ENCODE data around the gene EYS.

The EYS gene

DNA sequence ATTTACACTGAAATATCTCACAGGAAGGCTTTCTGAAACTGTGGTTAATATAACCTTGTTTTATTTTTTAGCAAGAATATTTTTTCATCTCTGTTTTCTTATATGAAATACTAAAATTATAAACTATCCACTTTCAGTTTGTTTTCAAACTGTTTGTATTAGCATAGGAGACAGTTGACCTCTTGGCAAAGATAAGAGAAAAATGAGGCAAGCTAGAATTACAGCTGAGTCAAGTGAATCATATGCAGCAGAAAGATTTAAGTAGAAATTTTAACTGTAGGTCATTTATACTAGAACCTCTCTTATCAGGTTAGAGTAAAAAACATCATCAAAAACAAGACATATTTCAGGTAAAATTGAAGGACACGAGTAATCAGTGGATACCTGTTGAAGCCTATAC, 1278.8 kb downstream of the EYS start:
- DNase-seq = no peak

DNA sequence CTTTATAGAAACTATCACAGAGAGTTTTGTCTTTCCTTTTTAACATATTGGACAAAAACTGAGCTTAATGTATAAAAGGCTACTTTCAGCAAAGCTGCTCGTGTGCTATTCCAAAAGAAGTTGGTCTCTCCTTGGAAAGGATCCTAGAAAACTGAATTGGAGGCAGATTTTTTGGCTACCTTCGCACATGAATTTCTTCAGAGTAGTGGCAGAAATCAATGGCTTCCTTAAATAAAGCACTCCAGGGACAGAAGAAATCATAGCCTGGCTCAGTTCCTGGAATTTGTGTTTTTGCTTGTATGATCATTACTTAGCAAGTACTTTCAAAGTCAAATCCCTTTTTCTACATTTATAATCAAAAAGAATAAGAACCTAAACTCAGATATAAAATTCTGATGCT, 1291.1 kb downstream of the EYS start:
- DNase-seq = no peak

DNA sequence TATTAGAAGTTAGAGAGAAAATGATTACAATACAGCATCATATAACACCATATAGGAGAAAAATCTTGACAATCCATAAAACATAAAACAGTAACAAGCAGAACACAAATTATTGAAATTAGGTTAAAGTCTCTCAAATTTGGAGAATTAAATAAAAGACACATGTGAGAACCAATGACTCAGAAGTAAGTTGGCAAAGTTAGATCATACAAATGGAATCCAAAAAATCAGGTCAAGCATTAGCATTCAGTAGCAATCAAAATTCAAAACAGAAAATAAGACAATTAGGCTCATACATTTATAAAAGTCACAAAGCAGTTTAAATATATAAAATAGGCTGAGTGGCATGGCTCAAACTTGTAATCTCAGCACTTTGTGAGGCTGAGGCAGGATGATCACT, 1295.8 kb downstream of the EYS start:
- DNase-seq = no peak

DNA sequence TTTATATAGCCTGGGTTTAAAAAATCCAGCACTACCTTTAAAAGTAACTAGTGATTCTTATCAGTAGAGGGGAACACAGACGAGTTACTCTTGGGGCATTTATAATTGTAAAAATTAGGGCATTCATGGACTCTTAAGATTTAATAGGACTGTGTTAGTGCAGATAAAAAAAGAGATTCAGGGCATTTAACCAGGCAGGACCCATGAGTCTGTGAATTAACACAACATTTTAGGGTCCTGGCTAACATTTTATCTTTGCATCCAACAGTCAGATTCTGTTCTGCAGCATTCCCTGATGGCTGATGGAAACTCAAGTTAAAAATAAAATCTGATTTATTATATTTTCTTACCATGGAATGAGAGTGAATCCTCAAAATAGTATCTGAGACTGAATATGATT, 1297.1 kb downstream of the EYS start:
- no peak for DNase-seq

DNA sequence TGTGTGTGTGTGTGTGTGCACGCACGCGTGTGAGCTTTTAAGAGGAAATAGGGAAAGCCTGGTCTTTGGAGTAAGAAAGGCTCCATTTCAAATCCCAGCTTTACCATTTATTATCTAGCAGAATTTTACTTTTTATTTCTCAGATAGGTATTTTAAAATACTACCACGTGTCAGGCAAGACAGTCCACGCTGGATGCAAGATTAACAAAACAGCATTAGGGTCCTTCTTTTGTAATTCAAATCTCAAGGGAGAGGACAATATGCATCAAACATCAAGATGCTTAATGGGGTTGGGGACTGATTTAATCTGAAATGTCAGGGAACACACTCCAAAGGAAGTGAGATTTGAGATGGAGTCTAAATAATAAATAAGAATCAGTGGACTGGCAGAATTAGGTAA, 1302.6 kb downstream of the EYS start:
- no peak for DNase-seq

DNA sequence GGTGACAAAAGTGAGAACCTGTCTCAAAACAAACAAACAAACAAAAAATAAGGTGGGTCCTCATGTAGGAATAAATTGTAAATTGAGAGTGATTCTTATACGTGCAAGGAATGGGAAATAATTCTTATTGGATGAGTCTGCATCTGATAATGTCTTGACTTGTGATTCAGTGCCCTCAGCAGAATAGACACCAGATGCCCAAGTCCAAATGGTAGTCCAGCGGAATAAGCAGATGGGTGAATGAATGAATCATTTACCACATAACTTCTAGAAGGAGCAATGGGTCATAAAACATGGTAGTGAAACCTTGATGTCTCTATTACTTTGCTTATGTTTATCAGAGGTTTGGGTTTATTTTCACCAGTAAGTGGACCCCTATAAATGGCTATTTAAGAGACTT, 1323.7 kb downstream of the EYS start:
- no peak for DNase-seq

DNA sequence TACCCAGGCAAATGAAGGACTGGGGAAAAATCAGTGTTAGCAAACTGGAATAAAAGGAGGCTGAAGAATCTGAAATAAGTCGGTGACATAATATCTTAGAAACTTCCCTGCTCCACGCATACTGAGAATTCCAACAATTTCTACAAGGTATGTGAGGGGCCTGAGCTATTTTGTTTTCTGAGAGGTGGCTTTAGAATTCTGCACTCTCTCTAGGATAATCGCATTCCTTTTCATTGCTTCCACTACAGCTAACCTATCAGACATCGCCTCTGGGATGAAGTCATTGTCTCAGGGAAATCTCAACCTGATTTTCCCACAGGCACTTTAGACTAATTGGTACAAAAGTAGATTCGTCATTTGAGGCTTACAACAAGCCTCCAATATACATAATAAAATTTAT, 1330.6 kb downstream of the EYS start:
- no peak for DNase-seq

DNA sequence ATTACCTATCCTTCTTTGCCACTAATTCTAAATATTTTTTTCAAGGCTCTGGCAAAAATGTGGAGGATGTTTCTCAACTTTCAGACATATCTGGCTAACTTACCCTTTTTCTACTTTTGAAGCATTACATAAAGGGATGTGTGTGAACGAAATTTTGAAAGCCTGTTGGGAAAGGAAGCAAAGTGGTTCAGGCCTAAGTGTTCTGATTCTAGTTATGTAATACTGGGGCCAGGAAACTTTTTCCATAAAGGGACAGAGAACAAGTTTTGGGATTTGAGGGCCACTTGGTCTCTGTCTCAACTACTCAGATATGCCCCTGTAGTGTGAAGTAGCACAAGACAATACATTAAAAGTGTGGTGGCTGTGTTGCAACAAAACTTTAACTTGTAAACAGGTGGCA, 1349.6 kb downstream of the EYS start:
- no peak for DNase-seq

DNA sequence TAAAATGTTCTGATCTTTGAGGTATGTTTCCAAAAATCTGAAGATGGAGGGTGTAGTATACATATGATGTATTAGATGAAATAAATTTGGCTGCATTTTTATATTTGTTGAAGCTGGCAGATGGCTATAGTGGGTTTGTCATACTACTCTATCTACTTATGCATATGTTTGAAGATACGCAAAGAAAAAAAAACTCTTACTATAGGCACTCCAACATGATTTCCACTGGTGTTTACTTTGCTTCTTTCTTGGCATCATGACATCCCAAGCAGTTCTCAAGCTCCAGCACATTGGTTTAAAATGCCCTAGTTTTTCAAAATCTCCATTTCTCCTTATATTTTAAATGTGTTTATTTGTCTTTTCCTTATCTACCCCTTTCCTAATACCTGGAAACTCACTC, 1359.6 kb downstream of the EYS start:
- no peak for DNase-seq

DNA sequence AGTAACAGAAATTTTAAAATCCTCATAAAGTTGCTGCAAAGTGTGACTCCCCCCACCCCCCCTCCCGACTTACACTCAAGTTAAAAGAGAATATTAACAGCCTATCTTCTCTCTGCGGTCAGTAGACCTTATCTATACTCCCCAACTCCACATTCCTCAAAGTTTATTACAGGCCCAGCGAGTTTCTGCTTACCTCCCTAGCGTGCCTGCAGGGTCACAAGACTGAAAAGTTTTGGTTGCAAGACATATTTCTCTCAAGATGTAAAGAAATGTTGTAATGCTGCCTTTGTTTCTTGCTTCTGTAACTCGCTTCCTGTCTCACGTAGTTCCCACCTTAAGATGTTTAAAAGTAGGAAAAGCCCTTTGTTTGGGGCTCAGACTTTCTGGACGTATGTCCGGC, 1371.8 kb downstream of the EYS start:
- DNase-seq = no peak

DNA sequence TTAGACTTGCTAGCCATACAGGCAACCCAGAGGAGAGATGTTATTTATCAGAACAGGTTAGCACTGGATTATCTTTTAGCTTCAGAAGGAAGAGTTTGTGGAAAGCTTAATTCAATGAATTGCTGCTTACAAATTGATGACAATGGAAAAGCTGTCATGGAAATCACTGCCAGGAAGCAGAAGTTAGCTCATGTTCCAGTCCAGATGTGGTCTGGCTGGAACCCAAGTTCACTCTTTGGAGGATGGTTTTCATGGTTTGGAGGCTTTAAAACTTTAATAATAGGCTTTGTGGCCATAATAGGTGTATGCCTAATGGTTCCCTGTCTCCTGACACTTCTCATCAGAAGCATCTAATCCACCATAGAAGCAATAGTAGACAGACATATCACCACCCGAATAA, 1372.4 kb downstream of the EYS start:
- DNase-seq = no peak

DNA sequence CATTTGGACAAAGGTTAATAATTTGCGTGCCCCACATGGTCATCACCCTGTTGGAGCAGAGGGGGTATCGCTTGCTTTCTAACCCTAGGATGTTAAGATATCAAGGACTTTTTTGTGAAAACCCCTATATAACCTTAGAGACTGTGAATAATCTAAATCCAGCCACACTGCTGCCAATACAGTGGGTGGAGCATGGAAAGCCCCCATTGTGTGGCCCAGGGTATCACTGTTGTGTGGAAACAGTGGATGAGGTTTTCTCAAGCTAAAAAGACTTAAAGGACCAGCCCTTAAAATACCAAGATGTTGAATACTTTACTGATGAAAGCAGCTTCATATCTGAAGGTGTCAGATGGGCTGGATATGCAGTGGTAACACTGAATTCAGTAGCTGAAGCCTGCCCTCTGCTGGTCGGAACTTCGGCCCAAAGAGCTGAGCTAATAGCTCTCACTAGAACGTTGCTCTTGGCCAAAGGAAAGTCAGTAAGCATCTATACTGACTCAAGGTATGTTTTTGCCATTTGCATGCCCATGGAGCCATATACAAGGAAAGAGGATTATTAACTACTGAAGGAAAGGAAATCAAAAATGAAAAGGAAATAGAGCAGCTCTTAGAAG, 1376.2 kb downstream of the EYS start:
- DNase-seq = no peak

DNA sequence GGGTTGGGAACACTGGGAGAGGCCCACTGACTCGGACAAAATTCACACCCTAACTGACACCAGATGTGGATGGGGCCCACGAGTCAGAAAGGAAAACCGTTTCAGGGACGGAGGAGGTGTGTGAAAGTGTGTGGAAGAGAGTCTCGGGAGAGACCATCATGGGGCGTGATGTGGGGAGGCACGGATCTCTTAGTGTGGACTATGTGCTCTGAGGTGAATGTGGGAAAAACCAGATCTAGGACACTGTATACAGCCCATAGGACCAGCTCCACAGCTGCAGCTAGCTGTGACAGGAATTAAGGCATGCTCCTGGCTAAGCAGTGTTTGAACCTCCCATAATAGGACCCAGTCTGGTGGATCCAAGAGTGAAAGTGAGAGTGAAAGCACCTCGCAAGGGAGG, 1380.1 kb downstream of the EYS start:
- DNase-seq = no peak

DNA sequence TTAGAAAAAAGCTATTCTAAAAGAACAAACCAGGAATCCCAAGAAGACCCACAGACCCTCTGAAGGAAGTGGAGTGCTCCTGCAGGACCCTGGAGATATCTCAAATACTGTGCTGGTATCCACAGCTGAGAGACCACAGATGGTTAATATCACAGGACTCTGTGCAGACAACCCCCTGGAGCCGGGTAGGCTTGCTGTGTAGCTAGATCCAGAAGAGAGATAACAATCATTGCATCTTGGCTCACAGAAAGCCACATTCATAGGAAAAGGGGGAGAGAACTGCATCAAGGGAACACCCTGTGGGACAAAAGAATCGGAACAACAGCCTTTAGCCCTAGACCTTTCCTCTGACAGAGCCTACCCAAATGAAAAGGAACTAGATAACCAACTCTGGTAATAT, 1381.9 kb downstream of the EYS start:
- no peak for DNase-seq

DNA sequence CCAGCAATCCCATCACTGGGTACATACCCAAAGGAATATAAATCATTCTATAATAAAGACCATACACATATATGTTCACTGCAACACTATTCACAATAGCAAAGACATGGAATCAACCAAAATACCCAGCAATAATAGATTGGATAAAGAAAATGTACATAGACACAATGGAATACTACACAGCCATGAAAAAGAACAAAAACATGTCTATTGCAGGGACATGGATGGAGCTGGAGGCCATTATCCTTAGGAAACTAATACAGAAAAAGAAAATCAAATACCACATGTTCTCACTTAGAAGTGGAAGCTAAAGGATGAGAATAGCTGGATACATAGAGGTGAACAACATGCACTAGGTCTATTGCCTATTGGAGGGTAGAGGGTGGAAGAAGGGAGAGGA, 1396.8 kb downstream of the EYS start:
- DNase-seq = no peak

DNA sequence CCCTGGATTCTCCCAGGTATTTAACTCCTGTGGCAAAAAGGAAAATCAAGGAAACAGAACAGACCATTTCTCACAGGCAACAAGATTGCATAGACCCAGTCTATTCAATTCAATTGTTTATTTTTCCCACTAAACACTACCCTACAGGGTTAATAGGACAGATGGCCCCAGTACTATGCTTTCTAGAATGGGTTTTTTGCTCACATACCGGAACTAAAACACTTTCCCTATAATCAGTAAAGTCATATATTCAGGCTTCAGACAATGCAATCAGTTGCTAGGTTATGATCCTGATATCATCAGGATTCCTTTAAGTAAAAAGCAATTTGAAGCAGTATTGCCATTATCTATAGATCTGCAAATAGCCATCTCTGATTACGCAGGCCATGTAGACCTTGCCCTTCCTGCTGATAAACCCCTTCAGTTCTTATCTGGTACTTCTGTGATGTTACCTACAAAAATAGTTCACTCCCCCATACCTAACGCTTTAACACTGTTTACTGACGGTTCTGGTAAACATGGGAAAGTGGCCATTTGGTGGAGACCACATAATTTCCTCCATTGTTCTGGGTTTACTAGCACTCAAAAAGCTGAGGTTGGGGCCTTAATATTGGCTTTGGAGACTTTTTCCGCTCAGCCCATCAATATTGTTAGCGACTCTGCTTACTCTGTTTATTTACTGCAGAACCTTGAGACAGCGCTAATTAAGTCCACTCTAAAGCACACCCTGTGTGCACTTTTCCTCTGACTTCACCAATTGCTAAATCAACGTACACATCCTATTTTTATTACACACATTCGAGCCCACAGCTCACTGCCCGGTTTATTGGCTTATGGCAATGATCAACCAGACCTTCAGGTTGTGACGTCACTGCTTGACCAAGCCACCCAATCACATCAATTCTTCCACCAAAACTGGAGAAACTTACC, 1405.5 kb downstream of the EYS start:
- no peak for DNase-seq

DNA sequence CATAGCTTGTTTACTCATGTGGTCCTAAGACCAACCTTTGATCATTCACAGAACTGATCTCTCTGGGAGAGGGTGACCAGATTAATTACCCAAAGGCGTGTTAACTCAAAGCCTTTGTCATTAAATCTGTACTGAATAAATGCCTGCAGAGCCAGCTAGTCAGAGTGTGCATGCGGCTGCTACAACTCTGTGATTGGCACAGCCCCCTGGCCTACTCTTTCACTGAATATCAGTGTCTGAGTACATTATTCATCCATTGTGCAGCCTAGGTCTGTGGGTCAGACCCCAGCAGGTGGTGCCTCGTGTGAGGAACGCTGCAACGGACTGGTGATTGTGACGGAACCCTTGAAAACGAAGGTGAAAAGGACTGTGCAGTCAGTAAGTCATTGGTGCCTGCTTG, 1407.8 kb downstream of the EYS start:
- no peak for DNase-seq

DNA sequence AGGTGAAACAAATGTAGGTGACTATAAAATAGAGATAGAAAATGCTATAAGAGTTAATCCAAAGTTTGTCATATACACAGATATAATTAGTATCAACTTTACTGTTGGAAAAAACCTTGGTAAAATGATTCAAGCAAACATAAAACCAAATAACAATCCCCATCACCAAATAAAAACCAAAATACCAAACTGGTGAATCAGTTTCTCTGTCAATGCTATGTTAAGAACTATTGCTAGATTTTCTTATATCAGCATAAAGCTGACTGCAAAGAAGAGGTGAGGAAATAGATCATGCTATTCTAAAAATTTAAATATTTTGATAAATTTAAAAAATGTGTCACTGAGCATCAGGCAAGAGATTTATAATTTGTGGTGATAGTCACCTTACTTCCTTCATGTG, 1413.0 kb downstream of the EYS start:
- DNase-seq = no peak

DNA sequence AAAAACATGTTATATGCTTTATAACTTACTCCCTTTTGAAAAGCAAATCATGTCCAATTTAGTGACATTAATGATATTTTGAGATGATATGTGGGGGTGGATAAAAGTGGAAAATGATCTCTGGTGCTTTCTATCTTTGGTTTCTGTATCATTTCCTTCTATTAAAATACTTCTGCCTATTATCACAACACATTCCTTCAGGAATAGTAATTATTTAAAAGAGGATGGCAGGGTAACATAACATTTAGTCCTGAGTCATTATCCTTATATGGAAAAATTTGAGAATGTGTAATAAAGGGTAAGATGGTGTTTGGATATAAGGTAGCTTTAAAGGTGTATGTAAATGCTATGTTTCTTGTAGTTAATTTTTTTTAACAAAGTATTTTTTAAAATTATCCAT, 1413.7 kb downstream of the EYS start:
- DNase-seq = no peak

DNA sequence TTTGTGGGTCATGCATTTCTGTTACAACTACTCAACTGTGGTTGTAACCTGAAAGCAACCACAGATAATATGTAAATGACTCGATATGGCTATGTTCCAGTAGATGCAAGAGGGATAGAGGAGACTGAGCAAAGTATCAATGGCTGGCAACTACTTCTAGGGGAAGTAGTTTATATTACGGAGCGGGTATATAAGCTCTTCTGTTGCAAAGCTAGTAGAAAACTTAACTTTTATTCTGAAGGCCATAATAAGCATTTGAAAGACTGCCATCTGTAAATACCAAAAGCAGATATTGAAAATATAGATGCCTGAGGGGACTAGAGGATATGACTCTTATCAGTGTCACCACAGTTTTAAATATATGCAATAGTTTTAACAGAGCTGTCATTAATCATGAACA, 1416.2 kb downstream of the EYS start:
- no peak for DNase-seq

DNA sequence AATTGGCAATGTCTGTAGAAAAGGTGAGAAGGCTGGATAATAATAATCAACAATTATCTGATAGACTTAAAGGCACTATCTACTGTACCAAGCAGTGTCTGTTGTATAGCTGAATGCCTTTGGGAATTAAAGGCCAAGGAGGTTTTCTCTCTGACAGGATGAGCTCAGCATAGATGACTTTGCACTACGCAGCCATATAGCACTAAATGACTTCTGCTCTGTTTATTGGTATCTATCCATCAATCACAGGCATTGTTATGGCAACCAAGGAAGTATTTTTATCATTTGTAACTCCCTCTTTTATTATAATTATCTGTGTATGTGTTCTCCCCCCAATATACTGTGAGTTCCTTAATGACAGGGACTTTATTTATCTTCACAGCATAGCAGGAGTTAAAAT, 1417.1 kb downstream of the EYS start:
- no peak for DNase-seq

DNA sequence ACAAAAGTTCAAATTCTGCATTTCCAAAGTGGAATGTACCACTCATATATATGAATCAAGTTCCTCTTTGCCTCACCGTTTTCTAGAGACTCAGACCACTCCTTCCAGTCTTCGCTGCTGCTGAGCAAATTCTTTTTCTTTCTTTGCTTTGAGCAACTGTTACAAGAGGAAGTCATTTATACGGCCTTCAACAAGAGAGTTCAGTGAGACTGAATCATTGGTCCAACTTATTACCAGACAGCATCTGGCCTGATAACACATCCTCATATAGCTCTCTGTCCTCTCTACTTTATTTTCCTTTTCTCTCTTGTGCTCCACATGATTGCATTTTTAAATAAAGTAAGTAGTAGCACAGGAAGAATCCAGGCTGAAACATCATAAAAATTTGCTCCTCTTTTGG, 1418.7 kb downstream of the EYS start:
- no peak for DNase-seq

DNA sequence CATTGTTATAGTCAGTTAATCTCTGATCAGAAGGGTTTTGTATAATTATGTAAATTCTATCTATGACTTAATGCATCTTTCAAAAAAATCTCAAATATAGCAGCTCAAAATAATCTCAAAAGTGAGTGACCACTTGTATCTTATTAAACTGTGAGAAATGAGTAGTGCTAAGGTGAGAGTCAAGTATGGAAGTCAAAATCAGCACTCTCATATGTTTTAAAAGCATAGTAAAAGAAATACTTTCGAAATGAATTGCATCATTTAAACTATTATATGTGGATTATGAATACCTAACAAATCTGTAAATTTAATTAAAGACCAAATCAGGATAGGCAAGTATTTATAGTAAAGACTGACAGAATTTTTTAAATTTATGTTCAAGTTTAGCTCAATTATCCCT, 1425.9 kb downstream of the EYS start:
- no peak for DNase-seq

DNA sequence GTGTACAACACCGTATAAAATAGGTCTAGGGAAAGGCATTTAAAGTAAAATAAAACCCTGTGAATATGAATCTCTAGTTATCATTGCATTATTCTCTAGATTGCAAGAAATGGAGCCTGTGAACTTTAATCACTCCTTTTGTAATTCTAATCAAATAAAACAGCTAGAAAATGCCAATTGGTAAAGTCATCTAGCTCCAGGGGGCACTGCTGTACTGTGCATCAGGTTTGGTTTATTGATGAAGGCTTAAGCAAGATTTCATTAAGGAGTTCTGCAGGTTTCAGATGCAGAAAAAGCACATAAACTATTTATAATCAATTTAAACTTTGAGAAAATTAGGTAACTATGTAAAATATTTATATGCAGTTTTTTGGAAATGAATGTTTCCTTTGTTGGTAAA, 1426.5 kb downstream of the EYS start:
- no peak for DNase-seq

DNA sequence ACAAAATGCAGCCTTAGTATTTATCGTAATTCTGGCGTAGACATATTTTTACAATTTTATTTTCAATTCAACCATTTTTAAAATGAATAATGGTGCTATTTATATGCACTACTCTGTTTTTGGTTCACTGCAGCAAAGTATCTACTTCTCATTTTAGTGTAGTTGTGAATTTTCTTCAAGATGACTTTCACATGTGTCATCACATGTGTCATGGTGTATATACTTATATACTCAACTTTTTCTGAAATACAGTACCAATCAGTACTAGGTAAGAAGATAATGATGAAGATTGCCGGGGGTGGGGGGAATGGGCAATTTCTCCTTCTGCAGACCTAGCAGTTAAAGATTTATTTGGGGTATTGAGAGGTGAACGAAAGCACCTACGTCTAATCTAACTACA, 1436.9 kb downstream of the EYS start:
- no peak for DNase-seq
